Esophagus muscularis mucosa (tissue), 4 donors: Measurements from ENCODE around the gene HADHB.

Experiments used
- CTCF ChIP-seq, 3 experiments: fragments of 200-600 bp in 2 of 3; fragments of 450-650 bp in 1 of 3; sonication (generic) in 2 of 3; IDR thresholded peaks; one replicate each; pipeline ENCODE4 v1.5.1; 2017 to 2019; ENCODE audit warnings: antibody characterized with exemption in 3 of 3, mild to moderate bottlenecking in 2 of 3, moderate library complexity in 1 of 3
- EP300 ChIP-seq: sonication (generic); formaldehyde crosslinking; IDR thresholded peaks from one replicate; pipeline ENCODE4 v1.6.1; 2017; ENCODE audit warnings: antibody characterized with exemption
- POLR2A ChIP-seq: fragments of 450-650 bp; IDR thresholded peaks from one replicate; pipeline ENCODE4 v1.6.1; 2017; ENCODE audit warnings: antibody characterized with exemption, moderate library complexity, mild to moderate bottlenecking, low read depth

DNA sequence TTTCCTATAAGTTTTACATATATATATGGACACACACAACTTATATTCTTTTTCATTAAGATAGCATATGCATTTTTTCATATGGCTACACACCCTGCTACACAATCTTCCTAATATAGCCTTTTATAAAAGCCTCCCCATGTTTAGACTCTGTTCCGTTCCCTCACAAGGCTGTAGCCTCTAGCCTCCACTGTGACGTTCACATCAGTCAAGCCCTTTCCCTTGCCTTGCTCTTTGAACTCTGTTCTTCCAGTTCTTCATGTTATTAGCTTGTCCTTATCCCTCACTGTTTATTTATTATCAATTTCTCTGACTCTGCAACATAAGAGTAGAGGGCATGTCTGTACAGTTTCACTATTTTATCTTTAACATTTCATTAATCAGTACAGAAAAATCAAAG, 38.9 kb downstream of the HADHB start:
- TF ChIP-seq CTCF (IDR thresholded peaks at IDR 0.05) (no peak), EP300 (no peak), POLR2A (no peak)
